Measurements from ENCODE around the gene NALCN.

NALCN gene

GRCh38 chr13:101157261-101157660 is 259.0 kb downstream of the NALCN start:
- peaks cover 4% of the 10 kb centered on the region for H3K9me3 Mint-ChIP-seq

GRCh38 chr13:101155920-101156319 is 260.4 kb downstream of the NALCN start:
- Mint-ChIP-seq H3K4me1 (no peaks in the 10 kb centered on the region), H3K27me3 (ENCODE audit: low read depth) (no peaks in the 10 kb centered on the region), H3K36me3 (ENCODE audit: low read depth) (no peaks in the 10 kb centered on the region), H3K4me3 (no peak overlapping the region), H3K9me3 (no peaks in the 10 kb centered on the region), H3K27ac (no peak overlapping the region)
- peak; percentile 15 to 39 (median 35) for TF ChIP-seq CTCF (IDR thresholded peaks at IDR 0.05; ENCODE audit: unreplicated experiment in 3 of 3)

More at GRCh38 chr13:101157261-101157660, 259.0 kb downstream of the NALCN start:
- Mint-ChIP-seq H3K36me3 (ENCODE audit: low read depth) (no peaks in the 10 kb centered on the region), H3K4me1 (no peaks in the 10 kb centered on the region), H3K27me3 (ENCODE audit: low read depth) (no peaks in the 10 kb centered on the region), H3K4me3 (no peak overlapping the region), H3K27ac (no peak overlapping the region)
- no peak for TF ChIP-seq CTCF (IDR thresholded peaks at IDR 0.05; ENCODE audit: unreplicated experiment in 3 of 3)

GRCh38 chr13:101152184-101152583 is 264.1 kb downstream of the NALCN start:
- no peak overlapping the region for H3K27ac Mint-ChIP-seq
- peaks cover 4% of the 10 kb centered on the region for H3K27me3 Mint-ChIP-seq (ENCODE audit: low read depth)
- no peaks in the 10 kb centered on the region for H3K9me3 Mint-ChIP-seq
- H3K4me3 Mint-ChIP-seq = no peak overlapping the region
- no peak for TF ChIP-seq CTCF (IDR thresholded peaks at IDR 0.05; ENCODE audit: unreplicated experiment in 3 of 3)
- H3K36me3 Mint-ChIP-seq (ENCODE audit: low read depth) = no peaks in the 10 kb centered on the region
- H3K4me1 Mint-ChIP-seq = no peaks in the 10 kb centered on the region

- Mint-ChIP-seq H3K36me3 (ENCODE audit: low read depth) (no peaks in the 10 kb centered on the region), H3K9me3 (no peaks in the 10 kb centered on the region), H3K4me1 (no peaks in the 10 kb centered on the region), H3K27ac (no peak overlapping the region), H3K4me3 (no peak overlapping the region), H3K27me3 (ENCODE audit: low read depth) (peaks cover 4% of the 10 kb centered on the region)
- no peak for TF ChIP-seq CTCF (IDR thresholded peaks at IDR 0.05; ENCODE audit: unreplicated experiment in 3 of 3)
Observed at GRCh38 chr13:101150998-101151397, 265.3 kb downstream of the NALCN start.

- no peaks in the 10 kb centered on the region for H3K36me3 Mint-ChIP-seq (ENCODE audit: low read depth)
- H3K9me3 Mint-ChIP-seq = no peaks in the 10 kb centered on the region
- H3K27ac Mint-ChIP-seq = no peak overlapping the region
- no peaks in the 10 kb centered on the region for H3K4me1 Mint-ChIP-seq
- peak in 2 of 3 experiments; percentile 28 to 32 for TF ChIP-seq CTCF (IDR thresholded peaks at IDR 0.05; ENCODE audit: unreplicated experiment in 3 of 3)
- peaks cover 4% of the 10 kb centered on the region for H3K27me3 Mint-ChIP-seq (ENCODE audit: low read depth)
- no peak overlapping the region for H3K4me3 Mint-ChIP-seq
Observed at GRCh38 chr13:101149735-101150384, 266.4 kb downstream of the NALCN start.
